Stimulated activated CD8-positive, alpha-beta memory T cell treated with anti-CD3 and anti-CD28 coated beads, Interleukin-12 subunit alpha, Interleukin-12 subunit beta, amount 100 ng/mL, for 24 hours (primary cell): Measurements from ENCODE around the gene ZNF319.

ENCODE experiments used
- DNase-seq: peaks from one replicate; pipeline ENCODE4 v3.0.0-alpha.2; 2020; ENCODE audit errors: extremely low read depth

ZNF319 gene

GRCh38 chr16:58037365-58038057 lies 37.0 kb upstream of the ZNF319 start:
- no peak for DNase-seq

GRCh38 chr16:58036943-58037342 lies 36.5 kb upstream of the ZNF319 start:
- no peak for DNase-seq

GRCh38 chr16:58035356-58036170 lies 35.1 kb upstream of the ZNF319 start:
- DNase-seq: no peak

GRCh38 chr16:58034774-58035173 lies 34.3 kb upstream of the ZNF319 start:
- no peak for DNase-seq

GRCh38 chr16:58034128-58034685 lies 33.7 kb upstream of the ZNF319 start:
- DNase-seq: no peak

GRCh38 chr16:58032710-58033293 lies 32.3 kb upstream of the ZNF319 start:
- DNase-seq: no peak

- DNase-seq: no peak
Measured at GRCh38 chr16:58031016-58031800, 30.7 kb upstream of the ZNF319 start.

- DNase-seq: no peak
Measured at GRCh38 chr16:58030136-58030840, 29.8 kb upstream of the ZNF319 start.

GRCh38 chr16:58029410-58029809 lies 28.9 kb upstream of the ZNF319 start:
- DNase-seq: no peak

GRCh38 chr16:58028541-58029070 lies 28.1 kb upstream of the ZNF319 start:
- no peak for DNase-seq

- DNase-seq: no peak
Measured at GRCh38 chr16:58027916-58028455, 27.5 kb upstream of the ZNF319 start.

GRCh38 chr16:58027161-58027915 lies 26.9 kb upstream of the ZNF319 start:
- no peak for DNase-seq

GRCh38 chr16:58026705-58027160 lies 26.3 kb upstream of the ZNF319 start:
- DNase-seq: no peak

- no peak for DNase-seq
Measured at GRCh38 chr16:58026139-58026704, 25.8 kb upstream of the ZNF319 start.

- DNase-seq: peak; percentile 26
Measured at GRCh38 chr16:58025351-58026138, 25.1 kb upstream of the ZNF319 start, which contains the start of gene MMP15. TSS of gene MMP15 (plus strand) at chr16:58025754. CDS start at chr16:58026351, 597 bp downstream.

GRCh38 chr16:58024486-58025350 lies 24.2 kb upstream of the ZNF319 start:
- DNase-seq: no peak

GRCh38 chr16:58022601-58023371 lies 22.3 kb upstream of the ZNF319 start:
- DNase-seq: no peak
